Midbrain (tissue), 1 donor: ENCODE results near the gene ACTR2.
"Not testable (repeated sequence)": the region's sequence is repeated elsewhere in the genome, so short reads cannot be mapped to it uniquely, and the experiment has no call there.

Experiments
- DNase-seq: peaks from one replicate; lab custom pipeline; 2025; lab: John Stamatoyannopoulos, UW

Gene ACTR2

DNA sequence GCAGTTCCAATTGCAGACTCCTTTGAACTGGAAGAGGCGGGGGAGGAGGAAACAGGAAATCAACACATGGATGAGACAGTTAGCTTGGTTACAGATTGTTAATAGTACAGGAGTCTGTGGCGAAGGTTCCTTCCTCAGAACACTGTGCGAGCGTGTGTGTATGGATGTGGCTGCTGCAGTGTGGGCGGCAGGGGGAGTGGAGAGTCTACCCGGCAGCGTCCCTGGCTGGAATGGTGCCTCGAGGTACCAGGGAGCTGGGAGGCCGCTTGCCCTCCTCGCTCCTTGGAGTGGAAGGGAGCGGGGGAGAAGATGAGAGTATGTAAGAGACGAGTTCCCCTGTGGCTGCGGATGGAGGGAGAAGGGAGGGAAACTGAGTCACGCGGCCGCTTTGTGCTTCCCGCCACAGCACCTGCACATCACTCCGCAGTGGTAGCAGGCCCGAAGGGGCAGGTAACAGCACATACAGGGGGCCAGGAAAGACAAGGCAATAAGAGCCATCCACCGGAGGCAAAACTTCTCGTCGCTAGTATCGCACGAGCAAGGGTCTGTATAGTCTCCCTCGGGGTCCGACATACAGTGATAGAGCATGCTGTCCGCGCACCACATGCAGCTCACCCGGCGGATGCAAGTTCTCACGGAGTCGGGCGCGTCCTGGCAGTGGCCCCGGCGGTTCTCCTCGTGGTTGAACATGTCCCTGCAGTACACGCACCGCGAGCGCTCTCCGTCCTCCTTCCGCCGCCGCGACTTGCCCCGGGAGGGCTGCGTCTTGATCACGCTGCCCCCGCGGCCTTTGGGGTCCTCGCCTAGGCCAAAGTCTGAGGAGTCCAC is 85.7 kb downstream of the ACTR2 start:
- no peak for DNase-seq

DNA sequence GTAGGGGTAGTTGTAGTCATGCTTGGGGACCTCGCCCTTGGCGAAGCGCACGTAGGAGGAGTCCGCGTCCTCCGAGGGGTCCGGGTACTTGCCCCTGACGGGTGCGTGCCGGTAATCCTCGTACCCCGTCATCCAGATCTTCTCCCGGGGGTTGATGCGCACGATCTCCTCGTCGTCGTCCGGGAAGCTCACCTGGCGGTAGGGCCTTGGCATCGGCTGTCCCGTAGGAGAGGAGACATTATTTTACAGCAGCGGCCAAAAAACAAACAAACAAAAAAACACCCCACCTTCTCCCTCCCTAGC is 86.3 kb downstream of the ACTR2 start:
- no peak for DNase-seq

DNA sequence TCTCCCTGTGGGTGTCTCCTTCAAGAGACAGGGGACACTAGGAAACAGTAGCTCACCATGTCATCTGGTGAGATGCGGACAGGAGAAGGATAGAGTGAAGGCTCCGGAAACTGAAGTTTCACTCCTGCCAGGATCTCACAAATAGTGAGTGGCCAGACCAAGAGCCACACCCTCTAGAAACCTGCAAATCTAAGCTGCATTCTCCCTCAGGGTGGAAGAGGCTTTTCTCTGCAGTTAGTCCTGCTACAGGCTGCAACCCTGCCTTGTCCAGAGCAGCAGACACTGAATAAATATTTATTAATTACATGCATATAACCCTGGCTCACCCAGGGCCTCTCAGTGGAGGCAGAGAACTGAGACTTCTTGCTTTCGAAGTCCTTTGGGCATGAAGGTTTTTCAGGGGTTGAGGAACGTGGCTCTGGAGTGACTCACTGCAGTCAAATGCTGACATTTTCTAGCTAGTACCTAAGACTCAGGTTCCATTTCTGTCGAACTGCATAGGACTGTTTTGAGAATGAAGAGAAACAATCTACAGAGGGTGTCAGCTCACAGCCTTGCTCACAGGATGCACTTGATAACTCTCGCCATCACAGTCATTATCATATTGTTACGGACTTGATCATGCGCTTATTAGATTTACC is 87.3 kb downstream of the ACTR2 start:
- DNase-seq = no peak

DNA sequence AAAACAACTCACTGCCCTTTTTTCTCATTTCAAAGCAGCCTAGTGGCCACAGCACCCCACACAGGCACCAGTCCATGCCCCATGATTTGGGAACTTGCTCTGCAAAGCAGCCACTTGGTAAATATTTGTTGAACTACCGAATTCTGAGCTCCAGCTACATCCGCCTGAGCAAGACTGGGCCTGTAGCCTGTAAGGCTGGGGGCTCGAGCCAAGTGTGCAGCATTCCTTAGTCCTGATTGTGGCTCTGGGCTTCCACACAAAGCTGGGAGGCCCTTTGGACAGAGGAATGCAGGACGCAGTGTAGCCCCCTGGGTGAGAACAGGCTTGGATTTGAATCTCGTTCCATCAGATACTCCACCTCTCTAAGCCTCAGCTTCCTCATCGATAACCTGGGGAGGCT is 88.4 kb downstream of the ACTR2 start:
- DNase-seq = peak; percentile 9

DNA sequence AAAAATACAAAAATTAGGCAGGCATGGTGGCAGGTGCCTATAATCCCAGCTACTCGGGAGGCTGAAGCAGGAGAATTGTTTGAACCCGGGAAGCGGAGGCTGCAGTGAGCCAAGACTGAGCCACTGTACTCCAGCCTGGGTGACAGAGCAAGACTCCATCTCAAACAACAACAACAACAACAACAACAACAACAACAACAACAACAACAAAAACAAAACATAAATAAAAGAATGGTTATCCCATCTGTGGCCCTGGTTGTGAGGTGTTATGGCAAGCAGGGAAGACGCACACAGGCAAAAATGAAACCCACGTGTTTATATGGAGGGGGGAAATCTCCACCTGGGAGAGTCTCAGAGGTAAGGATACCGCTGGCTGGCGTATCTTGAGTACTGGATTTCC is 89.7 kb downstream of the ACTR2 start:
- not testable (repeated sequence) for DNase-seq

DNA sequence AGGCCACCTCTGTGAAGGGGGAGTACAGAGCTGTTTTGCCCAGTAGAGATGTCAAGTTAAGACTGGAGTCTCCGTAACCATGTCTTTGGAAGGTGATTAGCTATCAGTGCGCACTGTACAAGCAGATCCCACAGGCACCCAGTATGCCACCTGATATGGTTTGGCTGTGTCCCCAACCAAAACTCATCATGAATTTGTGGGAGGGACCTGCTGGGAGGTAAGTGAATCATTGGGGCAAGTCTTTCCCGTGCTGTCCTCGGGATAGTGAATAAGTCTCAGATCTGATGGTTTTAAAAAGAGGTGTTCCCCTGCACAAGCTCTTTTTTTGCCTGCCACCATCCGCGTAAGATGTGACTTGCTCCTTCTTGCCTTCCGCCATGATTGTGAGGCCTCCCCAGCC is 90.2 kb downstream of the ACTR2 start:
- no peak for DNase-seq

DNA sequence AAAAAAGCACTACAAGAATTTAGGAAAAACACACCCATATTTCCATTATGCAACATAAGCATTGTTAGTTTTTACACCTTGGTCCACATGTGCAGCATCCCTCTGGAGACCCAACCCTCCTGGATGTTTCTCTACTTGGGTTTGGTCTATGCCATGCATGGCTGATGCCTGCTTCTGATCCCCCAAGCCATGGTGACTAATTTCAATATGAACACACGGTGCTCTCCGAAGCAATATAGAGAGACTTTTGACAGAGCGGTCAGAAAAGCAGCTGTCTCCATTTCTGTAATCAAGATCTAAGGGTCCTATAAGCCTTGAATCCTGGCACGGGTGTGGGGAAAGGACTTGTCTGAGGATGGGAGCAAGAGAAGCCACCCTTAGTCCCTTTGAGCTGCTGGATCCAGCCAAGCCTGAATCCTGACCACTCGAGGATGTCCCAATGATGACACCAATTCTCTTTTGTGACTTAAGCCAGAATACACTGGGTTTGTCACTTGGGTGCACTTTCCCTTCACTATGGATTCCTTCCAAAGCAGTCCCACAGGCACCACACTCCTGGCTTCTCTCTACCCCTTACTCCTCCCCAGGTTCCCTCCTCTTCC is 91.5 kb downstream of the ACTR2 start:
- DNase-seq = no peak

DNA sequence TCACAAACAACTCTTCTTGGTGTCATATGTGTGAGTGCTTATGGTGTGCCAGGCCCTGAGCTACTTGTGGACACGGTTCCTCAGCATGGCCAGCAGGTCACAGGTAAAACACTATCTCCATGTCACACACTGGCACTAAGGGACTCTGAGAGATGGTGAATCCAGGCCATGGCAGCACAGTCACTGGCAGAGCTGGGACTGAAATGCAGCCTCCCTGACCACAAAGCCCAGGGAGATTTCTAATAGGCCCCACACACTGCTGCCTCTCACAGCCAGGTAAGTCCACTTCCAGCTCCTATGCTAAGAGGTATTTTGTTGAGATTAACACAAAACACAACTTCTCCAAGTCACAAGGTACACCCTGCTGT is 92.0 kb downstream of the ACTR2 start:
- no peak for DNase-seq

DNA sequence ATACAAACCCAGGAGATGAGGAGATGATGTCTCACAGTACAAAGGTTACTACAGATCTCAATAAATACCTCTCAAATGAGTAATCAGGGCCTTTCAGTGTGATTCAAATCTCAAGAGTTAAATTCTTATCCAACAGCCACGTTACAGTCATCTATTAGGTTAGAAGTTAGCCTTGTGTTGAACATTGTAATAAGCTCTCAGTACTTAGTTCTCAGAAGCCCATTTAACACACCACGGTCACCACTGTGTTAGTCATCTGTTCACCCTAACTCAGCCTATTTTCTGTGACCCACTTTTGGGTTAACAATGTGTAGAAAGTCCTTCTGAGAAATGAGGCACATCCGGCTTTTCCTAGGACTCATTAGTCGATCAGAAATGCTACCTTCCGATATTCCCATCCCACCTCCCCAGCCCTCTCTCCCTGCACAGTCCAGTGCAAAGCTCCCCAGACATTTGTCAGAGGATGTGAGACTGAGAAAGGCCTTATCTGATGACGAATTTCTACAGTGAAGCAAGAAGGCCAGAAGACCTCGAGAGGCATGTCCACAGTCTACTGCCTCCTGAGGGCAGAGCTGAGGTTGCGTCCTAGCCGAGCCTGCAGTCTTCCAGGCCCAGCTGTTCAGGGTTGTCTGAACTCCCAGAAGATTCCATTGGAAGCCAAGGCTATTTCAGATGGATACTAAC is 92.6 kb downstream of the ACTR2 start:
- no peak for DNase-seq
